WTC11 (cell line): ENCODE measurements around the gene BICDL1. TPM values are rescaled to one million over a fixed set of nuclear protein-coding genes. Genes with fewer than 3 reads are reported as not detected.

Source experiments
- total RNA-seq: library from RNA; stranded (reverse); gene quantifications from 3 replicates; pipeline ENCODE4 v1.2.3, GENCODE V29; 2021

The BICDL1 gene
- total RNA-seq, 1 experiment from 2014 or later: 23.1 TPM

Other genes with a start within 250 kb of the BICDL1 start
- gene CIT, start 111.9 kb upstream of the BICDL1 start, total RNA-seq: 61.6 to 65.4 TPM (median 62.0 TPM) in 3 replicates
- 44.2 to 47.6 TPM (median 44.5 TPM) in 3 replicates for gene RAB35, start 127.5 kb downstream of the BICDL1 start, total RNA-seq
- 147 to 181 TPM (median 162 TPM) in 3 replicates for gene GCN1, start 205.5 kb downstream of the BICDL1 start, total RNA-seq
- gene RPLP0, start 211.9 kb downstream of the BICDL1 start, total RNA-seq: 3,149 to 3,505 TPM (median 3,452 TPM) in 3 replicates